ENCODE results near the gene GPR101. TPM values are rescaled to one million over a fixed set of nuclear protein-coding genes. Genes with fewer than 3 reads are reported as not detected.
"Not testable (repeated sequence)": the region's sequence is repeated elsewhere in the genome, so short reads cannot be mapped to it uniquely, and the experiment has no call there.

GPR101 gene
- total RNA-seq, 2 donors from 2014 or later = not detected

- TF ChIP-seq, protein P1, sequence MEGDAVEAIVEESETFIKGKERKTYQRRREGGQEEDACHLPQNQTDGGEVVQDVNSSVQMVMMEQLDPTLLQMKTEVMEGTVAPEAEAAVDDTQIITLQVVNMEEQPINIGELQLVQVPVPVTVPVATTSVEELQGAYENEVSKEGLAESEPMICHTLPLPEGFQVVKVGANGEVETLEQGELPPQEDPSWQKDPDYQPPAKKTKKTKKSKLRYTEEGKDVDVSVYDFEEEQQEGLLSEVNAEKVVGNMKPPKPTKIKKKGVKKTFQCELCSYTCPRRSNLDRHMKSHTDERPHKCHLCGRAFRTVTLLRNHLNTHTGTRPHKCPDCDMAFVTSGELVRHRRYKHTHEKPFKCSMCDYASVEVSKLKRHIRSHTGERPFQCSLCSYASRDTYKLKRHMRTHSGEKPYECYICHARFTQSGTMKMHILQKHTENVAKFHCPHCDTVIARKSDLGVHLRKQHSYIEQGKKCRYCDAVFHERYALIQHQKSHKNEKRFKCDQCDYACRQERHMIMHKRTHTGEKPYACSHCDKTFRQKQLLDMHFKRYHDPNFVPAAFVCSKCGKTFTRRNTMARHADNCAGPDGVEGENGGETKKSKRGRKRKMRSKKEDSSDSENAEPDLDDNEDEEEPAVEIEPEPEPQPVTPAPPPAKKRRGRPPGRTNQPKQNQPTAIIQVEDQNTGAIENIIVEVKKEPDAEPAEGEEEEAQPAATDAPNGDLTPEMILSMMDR (IDR thresholded peaks at IDR 0.05) = no peak
- Histone ChIP-seq H3K9me3 (no peaks in the 10 kb centered on the region), H3K27ac (no peak overlapping the region), H3K4me1 (no peaks in the 10 kb centered on the region), H3K27me3 (peaks cover 30% of the 10 kb centered on the region), H3K36me3 (no peaks in the 10 kb centered on the region), H3K4me3 (peak overlapping the region; percentile 10), H3K9ac (ENCODE audit: low read depth in 2 of 2, low read length in 2 of 2) (no peak overlapping the region)
- intact Hi-C loops (cut with DNase I) = no loop called here
- no peak for DNase-seq
Measured at GRCh38 chrX:137032341-137032694, 1.5 kb downstream of the GPR101 start.

GRCh38 chrX:137031517-137032340, 2.1 kb downstream of the GPR101 start:
- Histone ChIP-seq H3K9ac (ENCODE audit: low read depth in 2 of 2, low read length in 2 of 2) (no peak overlapping the region), H3K36me3 (no peaks in the 10 kb centered on the region), H3K27me3 (peaks cover 30% of the 10 kb centered on the region), H3K4me3 (peak overlapping the region; percentile 10), H3K9me3 (no peaks in the 10 kb centered on the region), H3K4me1 (no peaks in the 10 kb centered on the region), H3K27ac (no peak overlapping the region)
- TF ChIP-seq, protein P1 (IDR thresholded peaks at IDR 0.05) = no peak
- intact Hi-C loops (cut with DNase I) = no loop called here
- DNase-seq = no peak

GRCh38 chrX:137031039-137031438, 2.8 kb downstream of the GPR101 start:
- intact Hi-C loops (cut with DNase I) = no loop called here
- Histone ChIP-seq H3K27ac (no peak overlapping the region), H3K4me1 (no peaks in the 10 kb centered on the region), H3K4me3 (no peak overlapping the region), H3K36me3 (no peaks in the 10 kb centered on the region), H3K27me3 (peaks cover 30% of the 10 kb centered on the region), H3K9me3 (no peaks in the 10 kb centered on the region), H3K9ac (ENCODE audit: low read depth in 2 of 2, low read length in 2 of 2) (no peak overlapping the region)
- DNase-seq = no peak
- TF ChIP-seq, protein P1 (IDR thresholded peaks at IDR 0.05) = no peak

GRCh38 chrX:137028699-137029098, 5.1 kb downstream of the GPR101 start:
- Histone ChIP-seq H3K4me3 (no peak overlapping the region), H3K27ac (no peak overlapping the region), H3K27me3 (peaks cover 24% of the 10 kb centered on the region), H3K9me3 (no peaks in the 10 kb centered on the region), H3K9ac (ENCODE audit: low read depth in 2 of 2, low read length in 2 of 2) (no peak overlapping the region), H3K4me1 (no peaks in the 10 kb centered on the region), H3K36me3 (no peaks in the 10 kb centered on the region)
- DNase-seq = no peak
- TF ChIP-seq, protein P1 (IDR thresholded peaks at IDR 0.05) = no peak
- intact Hi-C loops (cut with DNase I) = no loop called here

- H3K27me3 ChIP-seq = no peaks in the 10 kb centered on the region
- H3K27ac ChIP-seq = no peak overlapping the region
- no peaks in the 10 kb centered on the region for H3K36me3 ChIP-seq
Measured at GRCh38 chrX:137025930-137026329, 7.9 kb downstream of the GPR101 start.

GRCh38 chrX:137000236-137000635, 33.6 kb downstream of the GPR101 start:
- DNase-seq; intact Hi-C loops (cut with DNase I): not testable (repeated sequence)

More at GRCh38 chrX:137025930-137026329, 7.9 kb downstream of the GPR101 start:
- Histone ChIP-seq H3K9ac (ENCODE audit: low read depth in 2 of 2, low read length in 2 of 2) (no peak overlapping the region), H3K4me3 (no peak overlapping the region), H3K9me3 (no peaks in the 10 kb centered on the region), H3K4me1 (no peaks in the 10 kb centered on the region)
- DNase-seq = no peak
- intact Hi-C loops (cut with DNase I) = no loop called here
- TF ChIP-seq, protein P1 (IDR thresholded peaks at IDR 0.05) = no peak

More at GRCh38 chrX:137000236-137000635, 33.6 kb downstream of the GPR101 start:
- not testable (repeated sequence) for H3K27me3 ChIP-seq; H3K36me3 ChIP-seq; H3K9me3 ChIP-seq; H3K9ac ChIP-seq (ENCODE audit: low read depth in 2 of 2, low read length in 2 of 2); H3K4me3 ChIP-seq; H3K27ac ChIP-seq; H3K4me1 ChIP-seq
